ENCODE data around the gene HSP90AA1. TPM values are rescaled to one million over a fixed set of nuclear protein-coding genes. Genes with fewer than 3 reads are reported as not detected.
A peak's percentile ranks its signal among the peaks of the same experiment; 100 is the strongest.

HSP90AA1 gene
- total and polyA plus RNA-seq, 2 of the 8 experiments (the other 6 are each of a cell fraction or from before 2014, with no cell fraction given), result 339 to 878 TPM

- Histone ChIP-seq H3K56ac (replicated peaks; ENCODE audit: insufficient read length, low read depth, low read length) (no peak overlapping the region), H3K14ac (ENCODE audit: insufficient read length) (no peak overlapping the region), H2BK120ac (replicated peaks; ENCODE audit: low read depth, low read length) (no peak overlapping the region), H3K23me2 (ENCODE audit: low read depth, low read length) (no peaks in the 10 kb centered on the region; the same call in 1 of the 2 replicates), H2BK5ac (ENCODE audit: low read depth, low read length) (no peak overlapping the region), H3K4me3 (ENCODE audit: extremely low read depth in 1 of 4, insufficient read depth in 2 of 4, low read depth in 3 of 4, low read length in 4 of 4) (peak overlapping the region in 2 of 4 experiments; percentile 93 to 98; a peak in 4 of 8 replicates), H4K91ac (replicated peaks; ENCODE audit: insufficient read length, low read length) (no peak overlapping the region), H3K27me3 (replicated peaks in 1 of 4; ENCODE audit: control insufficient read depth in 3 of 4, extremely low read depth in 1 of 4, insufficient read depth in 3 of 4, low read length in 3 of 4) (no peaks in the 10 kb centered on the region), H3K36me3 (ENCODE audit: control insufficient read depth in 2 of 4, insufficient read depth in 4 of 4, low read length in 3 of 4) (peaks cover 28 to 62% (median 55%) of the 10 kb centered on the region in 4 experiments), H2AK5ac (ENCODE audit: low read depth, low read length) (no peak overlapping the region), H3K4ac (replicated peaks; ENCODE audit: insufficient read length, low read depth, low read length) (no peak overlapping the region), H3K79me1 (ENCODE audit: low read depth, low read length) (no peaks in the 10 kb centered on the region; the same call in 1 of the 2 replicates), H4K5ac (ENCODE audit: insufficient read length, low read depth, low read length) (no peak overlapping the region), H2AFZ (ENCODE audit: low read length) (no peak overlapping the region), H3K9ac (replicated peaks in 1 of 4; ENCODE audit: extremely low read depth in 1 of 4, low read depth in 3 of 4, low read length in 3 of 4) (no peak overlapping the region), H2BK20ac (ENCODE audit: low read length) (no peak overlapping the region), H3K9me3 (ENCODE audit: insufficient read depth in 2 of 2, low read depth in 1 of 2, low read length in 1 of 2) (no peaks in the 10 kb centered on the region), H3K18ac (ENCODE audit: extremely low read depth, low read length) (no peak overlapping the region), H2BK12ac (ENCODE audit: low read depth, low read length) (no peak overlapping the region), H3K4me1 (replicated peaks in 1 of 4; ENCODE audit: control insufficient read depth in 3 of 4, insufficient read depth in 4 of 4, low read length in 3 of 4) (peaks cover 4 to 18% (median 12%) of the 10 kb centered on the region in 4 experiments), H4K20me1 (replicated peaks in 1 of 2; ENCODE audit: control insufficient read depth in 1 of 2, insufficient read depth in 2 of 2, low read length in 2 of 2) (peaks cover 6 to 10% of the 10 kb centered on the region in 2 experiments), H3K79me2 (ENCODE audit: control insufficient read depth in 1 of 2, insufficient read depth in 2 of 2, low read length in 2 of 2) (peaks cover 5 to 37% of the 10 kb centered on the region in 2 experiments), H4K8ac (ENCODE audit: extremely low read depth, insufficient read depth, low read length) (no peak overlapping the region), H3K23ac (ENCODE audit: insufficient read length) (no peak overlapping the region), H3K27ac (ENCODE audit: low read depth, low read length) (no peak overlapping the region), H3K4me2 (ENCODE audit: insufficient read depth in 1 of 2, low read depth in 2 of 2, low read length in 2 of 2) (peak overlapping the region; percentile 71 to 75), H2BK15ac (ENCODE audit: low read length) (no peak overlapping the region)
- 94 to 100% methylated on average over 3 to 6 of the region's 6 CpGs for WGBS, 2 experiments (ENCODE audit: extremely low coverage in 1 of 2, insufficient coverage in 1 of 2, insufficient read length in 1 of 2, insufficient replicate concordance in 2 of 2, low coverage in 1 of 2, low lambda C conversion rate in 2 of 2, missing lambda C conversion rate in 1 of 2)
- TF ChIP-seq BRCA1 (IDR thresholded peaks at IDR 0.05; ENCODE audit: low read depth, low read length), result no peak
- TF ChIP-seq CHD1 (IDR thresholded peaks at IDR 0.05; ENCODE audit: low read depth, low read length), result no peak
- no peak for TF ChIP-seq RAD21 (IDR thresholded peaks at IDR 0.05 in 1 of 2, conservative IDR thresholded peaks at IDR 0.05 in 1 of 2; ENCODE audit: low read depth in 2 of 2, low read length in 2 of 2)
- TF ChIP-seq KDM4A (IDR thresholded peaks at IDR 0.05; ENCODE audit: low read depth, low read length, severe bottlenecking), result no peak
- FAIRE-seq (no peak), DNase-seq (ENCODE audit: low read depth in 1 of 2, low spot score in 2 of 2) (no peak)
- POLR2A ChIA-PET (ENCODE audit: partially characterized antibody), result interaction anchor here (1.3 to 2.0 kb wide), 4 partner anchors 10 to 29 kb away, joined by 4 to 6 read pairs (median 5); no protein-coding TSS in a partner anchor
- CTCF ChIA-PET (ENCODE audit: partially characterized antibody), result interaction anchor here (0.7 to 3.2 kb wide), 6 partner anchors 11 to 128 kb away, joined by 3 to 17 read pairs (median 3); no protein-coding TSS in a partner anchor
Measured at GRCh38 chr14:102084931-102085330, 1.9 kb downstream of the HSP90AA1 start.

Measured in H1 (cell line).